ENCODE measurements around the gene ZBTB34. TPM values are rescaled to one million over a fixed set of nuclear protein-coding genes. Genes with fewer than 3 reads are reported as not detected.
"Not testable (repeated sequence)": the region's sequence is repeated elsewhere in the genome, so short reads cannot be mapped to it uniquely, and the experiment has no call there.

ZBTB34 gene, protein sequence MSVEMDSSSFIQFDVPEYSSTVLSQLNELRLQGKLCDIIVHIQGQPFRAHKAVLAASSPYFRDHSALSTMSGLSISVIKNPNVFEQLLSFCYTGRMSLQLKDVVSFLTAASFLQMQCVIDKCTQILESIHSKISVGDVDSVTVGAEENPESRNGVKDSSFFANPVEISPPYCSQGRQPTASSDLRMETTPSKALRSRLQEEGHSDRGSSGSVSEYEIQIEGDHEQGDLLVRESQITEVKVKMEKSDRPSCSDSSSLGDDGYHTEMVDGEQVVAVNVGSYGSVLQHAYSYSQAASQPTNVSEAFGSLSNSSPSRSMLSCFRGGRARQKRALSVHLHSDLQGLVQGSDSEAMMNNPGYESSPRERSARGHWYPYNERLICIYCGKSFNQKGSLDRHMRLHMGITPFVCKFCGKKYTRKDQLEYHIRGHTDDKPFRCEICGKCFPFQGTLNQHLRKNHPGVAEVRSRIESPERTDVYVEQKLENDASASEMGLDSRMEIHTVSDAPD
- polyA plus RNA-seq (2013, experiment 1 of 2): 11.4 TPM
- 10.0 TPM for polyA plus RNA-seq (2013, experiment 2 of 2)

DNA sequence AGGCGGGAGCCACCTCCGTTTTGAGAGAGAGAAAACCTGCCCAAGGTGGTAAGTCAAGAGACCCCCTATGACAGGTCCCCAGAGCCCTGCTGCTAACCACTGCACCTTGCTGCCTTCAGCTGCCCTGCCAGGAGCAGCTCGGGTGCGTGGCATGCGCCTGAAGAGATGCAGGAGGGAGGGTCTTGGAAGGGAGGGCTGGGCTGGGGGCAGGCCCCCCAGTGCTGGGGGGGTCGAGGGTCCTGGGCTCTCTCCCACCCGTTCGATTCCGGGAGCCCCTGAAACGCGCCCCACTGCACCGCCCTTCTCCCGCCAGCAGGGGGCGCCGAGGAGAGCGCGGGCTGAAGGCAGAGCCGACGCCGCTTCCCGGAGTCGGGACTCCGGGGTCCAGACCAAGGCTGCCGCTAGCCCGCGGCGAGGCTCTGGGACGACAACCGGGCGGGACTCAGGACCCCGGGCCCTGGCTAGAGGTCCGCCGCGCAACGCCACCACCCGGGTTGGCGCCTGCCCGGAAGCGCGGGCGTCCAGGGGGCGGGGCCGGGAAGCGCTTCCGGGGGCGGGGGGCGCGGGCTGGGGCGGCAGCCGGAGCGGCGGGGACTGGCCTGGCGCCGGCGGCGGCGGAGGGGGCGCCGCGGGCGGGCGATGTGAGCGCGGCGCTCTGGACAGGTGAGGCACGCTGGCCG lies at the start of gene ZBTB34:
TSS of gene ZBTB34 (plus strand) at position 563 of the 680 bp plus-strand sequence. CDS start 18,761 bp downstream, outside the sequence.
- peak within 1 kb of the TSS; percentile 82 for H3K4me3 ChIP-seq (ENCODE audit: extremely low read depth, insufficient read depth, low read length, poor library complexity, severe bottlenecking)
- H3K36me3 ChIP-seq (ENCODE audit: control insufficient read depth, insufficient read depth, low read length): peaks cover 23% of the 10 kb centered on the region
- peaks cover 12% of the 10 kb centered on the region for H3K4me1 ChIP-seq (ENCODE audit: control insufficient read depth, insufficient read depth, low read length, poor library complexity, severe bottlenecking)
- H3K27ac ChIP-seq (ENCODE audit: low read depth, low read length, severe bottlenecking): peak within 1 kb of the TSS; percentile 72
- WGBS, 2 experiments (ENCODE audit: insufficient coverage in 2 of 2): 1% methylated on average over 22 to 44 of the region's 67 CpGs
- H3K9me3 ChIP-seq (ENCODE audit: control insufficient read depth, low read length): no peaks in the 10 kb centered on the region

DNA sequence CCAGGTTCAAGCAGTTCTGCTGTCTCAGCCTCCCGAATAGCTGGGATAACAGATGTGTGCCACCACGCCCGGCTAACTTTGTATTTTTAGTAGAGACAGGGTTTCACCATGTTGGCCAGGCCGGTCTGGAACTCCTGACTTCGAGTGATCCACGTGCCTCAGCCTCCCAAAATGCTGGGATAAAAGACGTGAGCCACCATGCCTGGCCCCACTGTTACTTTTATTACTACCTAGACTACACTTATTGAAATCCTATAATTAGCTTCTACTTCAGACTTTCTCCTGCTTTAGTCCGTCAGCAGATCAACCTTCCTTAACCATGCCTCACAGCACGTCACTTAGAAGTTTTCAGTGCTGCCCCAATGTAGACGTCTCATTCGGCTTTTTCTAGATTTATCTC lies 47.4 kb upstream of the ZBTB34 start:
- WGBS, 2 experiments (ENCODE audit: insufficient coverage in 2 of 2): 94 to 100% methylated on average over 8 to 10 of the region's 11 CpGs
- Histone ChIP-seq H3K27ac (ENCODE audit: low read depth, low read length, severe bottlenecking) (no peak overlapping the region), H3K4me1 (ENCODE audit: control insufficient read depth, insufficient read depth, low read length, poor library complexity, severe bottlenecking) (no peaks in the 10 kb centered on the region), H3K9me3 (ENCODE audit: control insufficient read depth, low read length) (peaks cover 15% of the 10 kb centered on the region), H3K4me3 (ENCODE audit: extremely low read depth, insufficient read depth, low read length, poor library complexity, severe bottlenecking) (no peak overlapping the region), H3K36me3 (ENCODE audit: control insufficient read depth, insufficient read depth, low read length) (peaks cover 79% of the 10 kb centered on the region)

DNA sequence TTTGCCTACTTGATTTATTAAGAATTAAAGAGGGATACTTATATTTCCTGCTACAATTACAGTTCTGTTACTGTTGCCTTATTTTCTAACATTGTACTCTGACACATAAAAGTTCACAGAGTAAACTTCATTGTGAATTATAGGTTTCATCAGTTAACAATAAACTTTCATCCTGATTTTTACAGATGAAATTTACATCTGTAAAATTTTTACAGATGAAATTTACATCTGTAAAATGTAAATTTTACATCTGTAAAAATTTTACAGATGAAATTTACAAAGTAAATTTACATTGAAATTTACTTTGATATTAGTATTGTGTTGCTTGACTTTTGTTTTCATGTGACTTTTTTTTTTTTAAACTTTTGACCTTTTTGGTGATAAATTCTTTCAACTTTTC lies 46.3 kb upstream of the ZBTB34 start:
- H3K4me3 ChIP-seq (ENCODE audit: extremely low read depth, insufficient read depth, low read length, poor library complexity, severe bottlenecking): no peak overlapping the region
- no peaks in the 10 kb centered on the region for H3K4me1 ChIP-seq (ENCODE audit: control insufficient read depth, insufficient read depth, low read length, poor library complexity, severe bottlenecking)
- no peak overlapping the region for H3K27ac ChIP-seq (ENCODE audit: low read depth, low read length, severe bottlenecking)
- H3K36me3 ChIP-seq (ENCODE audit: control insufficient read depth, insufficient read depth, low read length): peaks cover 83% of the 10 kb centered on the region
- H3K9me3 ChIP-seq (ENCODE audit: control insufficient read depth, low read length): peaks cover 24% of the 10 kb centered on the region

DNA sequence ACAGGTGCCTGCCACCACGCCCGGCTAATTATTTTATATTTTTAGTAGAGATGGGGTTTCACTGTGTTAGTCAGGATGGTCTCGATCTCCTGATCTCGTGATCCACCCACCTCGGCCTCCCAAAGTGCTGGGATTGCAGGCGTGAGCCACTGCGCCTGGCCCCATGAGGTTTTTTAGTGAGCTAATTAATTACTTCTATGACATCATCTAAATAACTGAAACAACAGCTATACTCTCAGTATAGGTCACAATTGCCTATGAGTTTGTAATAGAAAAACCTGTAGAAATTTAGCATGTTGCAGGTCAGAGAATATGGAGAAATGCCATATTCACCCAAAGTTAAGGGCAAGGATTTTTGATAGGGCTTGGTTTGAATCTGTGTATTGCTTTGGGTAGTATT lies 42.8 kb upstream of the ZBTB34 start:
- not testable (repeated sequence) for H3K27ac ChIP-seq (ENCODE audit: low read depth, low read length, severe bottlenecking); H3K4me3 ChIP-seq (ENCODE audit: extremely low read depth, insufficient read depth, low read length, poor library complexity, severe bottlenecking); H3K4me1 ChIP-seq (ENCODE audit: control insufficient read depth, insufficient read depth, low read length, poor library complexity, severe bottlenecking)
- Histone ChIP-seq H3K9me3 (ENCODE audit: control insufficient read depth, low read length) (peaks cover 39% of the 10 kb centered on the region), H3K36me3 (ENCODE audit: control insufficient read depth, insufficient read depth, low read length) (peaks cover 82% of the 10 kb centered on the region)
- WGBS, 2 experiments (ENCODE audit: insufficient coverage in 2 of 2): no CpG with 5 or more reads among the region's 7 CpGs

DNA sequence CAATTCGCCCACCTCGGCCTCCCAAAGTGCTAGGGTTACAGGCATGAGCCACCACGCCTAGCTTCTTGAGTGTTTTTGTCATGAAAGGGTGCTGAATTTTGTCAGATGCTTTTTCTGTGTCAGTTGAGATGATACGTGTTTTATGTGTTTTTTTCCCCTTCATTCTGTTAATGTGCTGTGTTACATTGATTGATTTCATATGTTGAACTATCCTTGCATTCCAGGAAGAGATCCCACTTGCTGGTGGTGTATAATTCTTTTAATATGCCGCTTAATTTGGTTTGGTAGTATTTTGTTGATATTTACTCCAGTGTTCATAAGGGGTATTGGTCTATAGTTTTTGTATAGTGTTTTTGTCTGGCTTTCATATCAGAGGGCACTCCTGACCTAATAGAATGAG lies 42.0 kb upstream of the ZBTB34 start:
- Histone ChIP-seq H3K9me3 (ENCODE audit: control insufficient read depth, low read length) (peaks cover 37% of the 10 kb centered on the region), H3K4me3 (ENCODE audit: extremely low read depth, insufficient read depth, low read length, poor library complexity, severe bottlenecking) (no peak overlapping the region), H3K27ac (ENCODE audit: low read depth, low read length, severe bottlenecking) (no peak overlapping the region), H3K4me1 (ENCODE audit: control insufficient read depth, insufficient read depth, low read length, poor library complexity, severe bottlenecking) (no peaks in the 10 kb centered on the region), H3K36me3 (ENCODE audit: control insufficient read depth, insufficient read depth, low read length) (peaks cover 74% of the 10 kb centered on the region)
- WGBS, 2 experiments (ENCODE audit: insufficient coverage in 2 of 2): 94 to 100% methylated on average over 5 of the region's 5 CpGs

DNA sequence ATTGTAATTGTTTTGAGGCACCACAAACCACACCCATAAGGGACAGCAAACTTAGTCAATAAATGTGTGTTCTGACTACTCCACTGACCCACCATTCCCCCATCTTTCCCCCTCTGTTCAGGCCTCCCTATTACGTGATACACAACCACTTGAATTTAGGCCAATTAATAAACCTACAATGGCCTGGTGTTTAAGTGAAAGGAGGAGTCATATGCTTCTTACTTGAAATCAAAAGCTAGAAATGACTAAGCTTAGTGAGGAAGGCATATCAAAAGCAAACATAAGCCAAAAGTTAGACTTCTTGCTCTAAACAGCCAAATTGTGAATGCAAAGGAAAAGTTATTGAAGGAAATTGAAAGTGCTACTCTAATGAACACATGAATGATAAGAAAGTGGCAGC lies 41.0 kb upstream of the ZBTB34 start:
- no peaks in the 10 kb centered on the region for H3K4me1 ChIP-seq (ENCODE audit: control insufficient read depth, insufficient read depth, low read length, poor library complexity, severe bottlenecking)
- peaks cover 35% of the 10 kb centered on the region for H3K9me3 ChIP-seq (ENCODE audit: control insufficient read depth, low read length)
- peaks cover 74% of the 10 kb centered on the region for H3K36me3 ChIP-seq (ENCODE audit: control insufficient read depth, insufficient read depth, low read length)
- no peak overlapping the region for H3K4me3 ChIP-seq (ENCODE audit: extremely low read depth, insufficient read depth, low read length, poor library complexity, severe bottlenecking)
- H3K27ac ChIP-seq (ENCODE audit: low read depth, low read length, severe bottlenecking): no peak overlapping the region
- no CpG with 5 or more reads among the region's 1 CpG for WGBS, 2 experiments (ENCODE audit: insufficient coverage in 2 of 2)

DNA sequence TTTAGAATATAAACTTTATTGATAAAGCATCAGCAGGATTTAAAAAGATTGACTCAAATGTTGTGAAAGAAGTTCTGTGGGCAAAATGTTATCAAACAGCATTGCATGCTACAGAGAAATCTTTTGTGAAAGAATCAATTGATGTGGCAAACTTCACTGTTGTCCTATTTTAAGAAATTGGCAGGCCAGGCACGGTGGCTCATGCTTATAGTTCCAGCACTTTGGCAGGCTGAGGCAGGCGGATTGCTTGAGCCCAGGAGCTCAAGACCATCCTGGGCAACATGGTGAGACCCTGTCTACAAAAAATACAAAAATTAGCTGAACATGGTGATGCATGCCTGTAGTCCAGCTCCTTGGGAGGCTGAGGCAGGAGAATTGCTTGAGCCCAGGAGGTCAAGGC lies 38.2 kb upstream of the ZBTB34 start:
- Histone ChIP-seq H3K9me3 (ENCODE audit: control insufficient read depth, low read length) (peaks cover 24% of the 10 kb centered on the region), H3K4me3 (ENCODE audit: extremely low read depth, insufficient read depth, low read length, poor library complexity, severe bottlenecking) (no peak overlapping the region), H3K27ac (ENCODE audit: low read depth, low read length, severe bottlenecking) (no peak overlapping the region), H3K4me1 (ENCODE audit: control insufficient read depth, insufficient read depth, low read length, poor library complexity, severe bottlenecking) (no peaks in the 10 kb centered on the region), H3K36me3 (ENCODE audit: control insufficient read depth, insufficient read depth, low read length) (peaks cover 52% of the 10 kb centered on the region)
- 85 to 95% methylated on average over 2 of the region's 2 CpGs for WGBS, 2 experiments (ENCODE audit: insufficient coverage in 2 of 2)

DNA sequence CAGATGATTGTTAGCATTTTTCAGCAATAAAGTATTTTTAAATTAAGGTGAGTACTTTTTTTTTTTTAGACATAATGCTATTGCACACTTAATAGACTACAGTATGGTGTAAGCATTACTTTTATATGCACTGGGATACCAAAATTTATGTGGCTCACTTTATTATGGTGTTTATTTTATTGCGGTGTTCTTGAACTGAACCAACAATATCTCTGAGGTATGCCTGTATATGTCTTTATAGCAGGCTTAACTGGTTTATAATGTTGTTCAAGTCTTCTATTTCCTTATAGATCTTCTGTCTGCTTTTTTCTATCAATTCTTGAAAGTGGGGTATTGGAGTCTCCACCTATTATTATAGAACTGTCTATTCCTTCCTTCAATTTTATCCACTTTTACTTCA lies 37.6 kb upstream of the ZBTB34 start:
- peaks cover 54% of the 10 kb centered on the region for H3K36me3 ChIP-seq (ENCODE audit: control insufficient read depth, insufficient read depth, low read length)
- no peaks in the 10 kb centered on the region for H3K4me1 ChIP-seq (ENCODE audit: control insufficient read depth, insufficient read depth, low read length, poor library complexity, severe bottlenecking)
- H3K4me3 ChIP-seq (ENCODE audit: extremely low read depth, insufficient read depth, low read length, poor library complexity, severe bottlenecking): no peak overlapping the region
- H3K27ac ChIP-seq (ENCODE audit: low read depth, low read length, severe bottlenecking): no peak overlapping the region
- no CpG with 5 or more reads among the region's 1 CpG for WGBS, 2 experiments (ENCODE audit: insufficient coverage in 2 of 2)
- peaks cover 24% of the 10 kb centered on the region for H3K9me3 ChIP-seq (ENCODE audit: control insufficient read depth, low read length)

DNA sequence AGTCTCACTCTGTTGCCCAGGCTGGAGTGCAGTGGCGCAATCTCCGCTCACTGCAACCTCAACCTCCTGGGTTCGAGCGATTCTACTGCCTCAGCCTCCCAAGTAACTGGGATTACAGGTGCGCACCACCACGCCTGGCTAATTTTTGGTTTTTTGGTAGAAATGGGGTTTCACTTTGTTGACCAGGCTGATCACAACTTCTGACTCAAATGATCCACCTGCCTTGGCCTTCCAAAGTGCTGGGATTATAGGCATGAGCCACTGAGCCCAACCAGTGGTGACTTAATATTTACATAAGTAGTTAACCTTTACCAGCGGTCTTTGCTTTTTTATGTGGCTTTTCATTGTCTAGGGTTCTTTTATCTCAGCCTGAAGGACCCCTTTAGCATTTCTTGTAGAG lies 36.4 kb upstream of the ZBTB34 start:
- 93 to 96% methylated on average over 3 to 5 of the region's 7 CpGs for WGBS, 2 experiments (ENCODE audit: insufficient coverage in 2 of 2)
- Histone ChIP-seq H3K9me3 (ENCODE audit: control insufficient read depth, low read length) (peaks cover 16% of the 10 kb centered on the region), H3K36me3 (ENCODE audit: control insufficient read depth, insufficient read depth, low read length) (peaks cover 43% of the 10 kb centered on the region)
- not testable (repeated sequence) for H3K4me3 ChIP-seq (ENCODE audit: extremely low read depth, insufficient read depth, low read length, poor library complexity, severe bottlenecking); H3K4me1 ChIP-seq (ENCODE audit: control insufficient read depth, insufficient read depth, low read length, poor library complexity, severe bottlenecking); H3K27ac ChIP-seq (ENCODE audit: low read depth, low read length, severe bottlenecking)

DNA sequence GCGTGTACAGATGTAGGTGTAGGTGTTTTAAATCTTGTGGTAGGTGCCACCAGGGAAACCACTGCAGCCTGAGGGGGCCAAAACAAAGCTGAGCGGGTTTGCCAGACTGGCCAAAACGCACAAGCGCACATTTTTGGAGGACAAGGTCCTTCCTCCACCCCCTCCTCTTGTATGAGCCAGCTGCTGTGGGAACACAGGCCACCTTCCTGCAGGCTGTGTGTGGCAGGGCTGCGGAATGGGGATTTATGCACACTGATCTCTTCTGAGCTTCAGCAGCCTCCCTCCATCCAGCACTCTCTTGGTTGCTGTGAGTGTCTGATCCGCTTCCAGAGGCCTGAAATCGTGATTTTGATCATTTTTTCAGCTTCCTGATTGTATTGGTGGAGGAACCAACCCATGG lies 33.2 kb upstream of the ZBTB34 start:
- Histone ChIP-seq H3K36me3 (ENCODE audit: control insufficient read depth, insufficient read depth, low read length) (peaks cover 38% of the 10 kb centered on the region), H3K4me1 (ENCODE audit: control insufficient read depth, insufficient read depth, low read length, poor library complexity, severe bottlenecking) (no peaks in the 10 kb centered on the region), H3K9me3 (ENCODE audit: control insufficient read depth, low read length) (no peaks in the 10 kb centered on the region), H3K27ac (ENCODE audit: low read depth, low read length, severe bottlenecking) (no peak overlapping the region), H3K4me3 (ENCODE audit: extremely low read depth, insufficient read depth, low read length, poor library complexity, severe bottlenecking) (no peak overlapping the region)
- 86 to 100% methylated on average over 4 to 5 of the region's 7 CpGs for WGBS, 2 experiments (ENCODE audit: insufficient coverage in 2 of 2)

DNA sequence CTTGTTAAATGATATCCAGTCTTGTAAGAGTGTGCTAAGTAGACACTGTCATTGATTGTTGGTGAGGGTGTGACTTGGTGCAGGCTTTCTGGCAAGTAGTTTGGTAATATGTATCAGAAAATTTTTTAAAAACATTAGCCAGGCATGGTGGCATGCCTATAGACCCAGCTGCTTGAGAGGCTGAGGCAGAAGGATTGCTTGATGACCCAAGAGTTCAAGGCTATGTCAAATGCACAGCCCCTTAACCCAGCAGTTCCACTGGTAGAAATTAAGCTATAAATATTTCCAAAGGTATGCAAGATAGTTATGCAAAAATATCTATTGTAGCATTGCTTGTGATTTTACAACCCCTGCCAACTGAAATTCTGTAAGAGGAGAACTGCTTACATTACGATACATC lies 31.4 kb upstream of the ZBTB34 start:
- no CpG with 5 or more reads among the region's 1 CpG for WGBS, 2 experiments (ENCODE audit: insufficient coverage in 2 of 2)
- no peaks in the 10 kb centered on the region for H3K4me1 ChIP-seq (ENCODE audit: control insufficient read depth, insufficient read depth, low read length, poor library complexity, severe bottlenecking)

More for the DNA sequence above, 31.4 kb upstream of the ZBTB34 start:
- Histone ChIP-seq H3K27ac (ENCODE audit: low read depth, low read length, severe bottlenecking) (no peak overlapping the region), H3K4me3 (ENCODE audit: extremely low read depth, insufficient read depth, low read length, poor library complexity, severe bottlenecking) (no peak overlapping the region), H3K9me3 (ENCODE audit: control insufficient read depth, low read length) (no peaks in the 10 kb centered on the region), H3K36me3 (ENCODE audit: control insufficient read depth, insufficient read depth, low read length) (peaks cover 50% of the 10 kb centered on the region)

Measured in mesodermal cell (in vitro differentiated cells).